GM12875 (cell line): Measurements from ENCODE around the gene MRC2.
A peak's percentile ranks its signal among the peaks of the same experiment; 100 is the strongest.

Source experiments
- H3K4me3 ChIP-seq: one replicate; pipeline ENCODE4 v1.5.1; 2011; ENCODE audit warnings: low read depth, low read length, control low read depth
- TF ChIP-seq, protein P1 (sequence below): IDR thresholded peaks from 2 replicates; pipeline ENCODE4 v1.5.1; 2011; ENCODE audit warnings: low read depth, mild to moderate bottlenecking, control low read depth, inconsistent platforms, low read length, moderate library complexity, borderline replicate concordance; ENCODE audit not compliant: insufficient read depth

MRC2 gene

DNA sequence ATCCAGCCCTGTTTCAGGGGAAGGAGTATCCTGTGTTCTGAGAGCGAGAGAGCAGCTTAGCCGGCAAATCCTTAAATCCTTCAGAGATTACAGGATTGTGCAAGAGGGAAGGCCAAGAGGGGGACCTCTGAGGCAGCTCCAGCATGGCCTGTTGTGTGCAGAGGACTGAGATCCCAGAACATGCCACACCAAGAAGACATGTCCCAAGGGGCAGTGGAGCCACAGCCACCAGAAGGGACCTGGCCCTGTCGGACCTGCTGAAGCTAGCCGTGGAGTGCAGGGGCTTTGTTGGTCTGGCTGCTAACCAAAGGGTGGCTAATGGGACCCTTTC lies 1.6 kb upstream of the MRC2 start:
- TF ChIP-seq, protein P1, sequence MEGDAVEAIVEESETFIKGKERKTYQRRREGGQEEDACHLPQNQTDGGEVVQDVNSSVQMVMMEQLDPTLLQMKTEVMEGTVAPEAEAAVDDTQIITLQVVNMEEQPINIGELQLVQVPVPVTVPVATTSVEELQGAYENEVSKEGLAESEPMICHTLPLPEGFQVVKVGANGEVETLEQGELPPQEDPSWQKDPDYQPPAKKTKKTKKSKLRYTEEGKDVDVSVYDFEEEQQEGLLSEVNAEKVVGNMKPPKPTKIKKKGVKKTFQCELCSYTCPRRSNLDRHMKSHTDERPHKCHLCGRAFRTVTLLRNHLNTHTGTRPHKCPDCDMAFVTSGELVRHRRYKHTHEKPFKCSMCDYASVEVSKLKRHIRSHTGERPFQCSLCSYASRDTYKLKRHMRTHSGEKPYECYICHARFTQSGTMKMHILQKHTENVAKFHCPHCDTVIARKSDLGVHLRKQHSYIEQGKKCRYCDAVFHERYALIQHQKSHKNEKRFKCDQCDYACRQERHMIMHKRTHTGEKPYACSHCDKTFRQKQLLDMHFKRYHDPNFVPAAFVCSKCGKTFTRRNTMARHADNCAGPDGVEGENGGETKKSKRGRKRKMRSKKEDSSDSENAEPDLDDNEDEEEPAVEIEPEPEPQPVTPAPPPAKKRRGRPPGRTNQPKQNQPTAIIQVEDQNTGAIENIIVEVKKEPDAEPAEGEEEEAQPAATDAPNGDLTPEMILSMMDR, result no peak
- no peak overlapping the region for H3K4me3 ChIP-seq

DNA sequence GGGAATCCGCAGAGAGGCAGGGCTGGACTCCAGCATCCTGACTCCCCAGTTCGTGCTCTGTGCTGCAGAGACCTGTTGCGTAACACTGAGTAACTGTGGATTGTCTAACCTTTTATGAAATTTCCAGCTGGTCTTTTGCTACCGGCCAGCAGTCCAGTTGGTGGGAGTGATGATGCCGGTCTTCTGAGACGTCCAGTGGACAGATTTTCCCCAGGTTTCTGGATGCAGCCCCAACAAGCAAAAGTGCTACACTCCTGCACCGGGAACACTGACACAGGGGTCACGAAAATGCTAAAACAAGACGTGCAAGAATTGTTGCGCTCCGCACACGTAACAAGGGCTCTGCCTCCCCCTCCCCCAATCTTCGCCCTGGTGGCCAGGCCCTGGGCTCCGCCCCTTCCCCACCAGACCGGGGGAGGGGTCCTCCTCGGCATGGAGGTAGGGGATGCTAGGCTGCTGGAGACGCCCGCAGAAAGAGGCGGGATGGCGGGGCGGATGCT lies 701 bp upstream of the MRC2 start:
- H3K4me3 ChIP-seq, result peak overlapping the region; percentile 58
- TF ChIP-seq, protein P1, result no peak

DNA sequence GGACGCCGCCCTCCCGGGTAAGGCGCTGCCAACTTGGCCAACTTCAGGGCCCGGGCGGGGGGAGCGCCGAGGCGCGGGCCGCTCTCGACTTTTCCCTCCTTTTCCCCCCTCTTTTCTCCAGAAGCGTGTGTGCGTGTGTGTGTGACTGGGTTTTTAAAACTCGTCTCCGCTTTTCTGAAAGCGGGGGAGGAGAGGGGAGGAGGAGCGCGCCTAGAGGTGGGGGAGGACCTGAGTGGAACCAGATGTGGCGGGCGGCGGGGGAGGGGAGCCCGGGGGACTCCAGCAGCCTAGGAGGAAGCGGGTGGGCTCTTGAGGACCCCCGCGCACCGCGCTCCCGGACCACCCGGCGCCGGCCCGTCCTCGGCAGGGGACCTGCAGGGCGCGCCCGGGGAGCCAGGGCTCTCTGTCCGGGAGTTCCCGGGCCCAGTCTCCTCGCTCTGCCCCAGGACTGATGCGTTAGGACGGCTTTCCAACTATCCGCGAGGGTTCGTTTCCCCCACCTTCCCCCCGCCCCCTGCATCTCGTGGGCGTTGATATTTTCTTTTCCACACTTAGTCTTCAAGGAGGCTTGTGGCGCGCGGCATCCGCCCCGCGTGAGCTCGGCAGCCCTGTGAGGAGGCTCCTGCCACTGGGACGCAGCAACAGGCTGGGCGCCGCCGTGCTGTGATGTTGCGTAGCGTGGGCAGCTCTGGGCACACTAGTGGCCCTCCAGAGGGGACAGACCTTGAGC lies 599 bp downstream of the MRC2 start:
- peak overlapping the region; percentile 58 for H3K4me3 ChIP-seq
- TF ChIP-seq, protein P1, result no peak

DNA sequence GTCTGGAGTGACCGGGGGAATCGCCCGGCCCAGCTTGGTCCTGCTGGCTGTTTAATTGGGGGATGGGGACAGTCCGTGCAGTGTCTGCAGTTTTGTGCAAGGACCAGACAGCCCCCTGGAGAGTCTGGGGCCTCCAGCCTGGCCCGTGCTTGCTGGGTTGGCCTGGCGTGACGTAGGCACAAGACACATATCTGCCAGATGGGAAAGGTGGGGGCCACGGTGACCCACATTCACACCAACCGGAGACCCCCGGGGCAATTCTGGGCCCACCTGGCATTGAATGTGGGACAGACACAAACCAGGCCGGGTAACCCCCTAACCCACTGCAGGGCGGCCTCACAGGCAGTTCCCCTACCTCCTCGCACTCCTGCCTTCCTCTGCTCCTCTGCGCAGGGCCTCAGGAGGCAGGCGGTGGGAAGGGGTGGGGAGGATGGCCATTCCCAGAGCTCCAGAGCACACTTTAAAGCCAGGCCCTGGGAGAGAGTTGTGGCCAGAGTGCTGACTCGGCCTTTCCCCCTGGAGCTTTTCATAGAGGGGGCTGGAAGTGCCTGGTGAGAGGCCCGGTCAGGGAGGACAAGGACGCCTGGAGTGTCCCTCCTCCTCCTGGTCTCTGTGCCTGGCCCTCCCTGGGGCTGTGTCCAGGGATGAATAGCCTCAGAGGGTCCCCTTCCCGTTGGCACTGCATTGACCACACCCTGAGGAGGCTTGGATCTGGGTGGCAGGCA lies 1.5 kb downstream of the MRC2 start:
- peak overlapping the region; percentile 58 for H3K4me3 ChIP-seq
- TF ChIP-seq, protein P1, result no peak

DNA sequence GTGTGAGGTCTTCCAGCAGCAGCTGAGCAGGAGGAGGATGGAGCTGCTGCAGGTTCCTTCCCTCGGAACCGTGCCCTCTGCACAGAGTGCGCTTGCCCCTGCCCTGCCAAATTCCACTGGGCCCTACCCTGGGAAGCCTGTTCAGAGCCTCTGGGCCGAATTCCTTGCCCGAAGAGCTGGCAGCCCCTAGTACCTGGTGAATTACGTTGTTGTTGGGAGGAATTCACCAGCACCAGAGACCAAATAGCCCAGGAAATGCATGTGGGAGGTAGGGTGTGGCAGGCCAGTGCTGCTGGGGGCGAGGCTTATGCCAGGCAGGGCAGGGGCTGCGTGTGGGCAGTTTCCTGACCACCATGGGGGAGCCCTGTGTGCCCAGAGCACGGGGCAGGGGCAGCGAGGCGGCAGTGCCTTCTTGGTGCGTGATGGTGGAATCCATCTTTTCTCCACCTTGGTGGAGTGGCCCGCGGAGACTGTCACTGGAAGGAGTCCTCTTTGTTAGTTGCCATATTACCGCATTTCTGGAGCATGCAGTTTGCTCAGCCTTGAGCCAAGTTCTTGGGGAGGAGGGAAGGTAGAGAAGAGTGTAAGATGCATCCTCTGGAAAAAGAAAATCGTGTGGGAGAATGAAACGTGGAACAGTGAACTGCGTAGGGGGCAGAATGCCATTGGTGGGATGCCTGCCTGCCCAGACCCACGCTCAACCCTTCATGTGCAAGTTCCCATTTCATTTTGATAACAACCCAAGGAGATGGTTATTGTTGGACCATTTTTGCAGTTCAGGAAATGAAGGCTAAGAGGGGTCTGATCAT lies 2.3 kb downstream of the MRC2 start:
- no peak overlapping the region for H3K4me3 ChIP-seq
- TF ChIP-seq, protein P1, result no peak

DNA sequence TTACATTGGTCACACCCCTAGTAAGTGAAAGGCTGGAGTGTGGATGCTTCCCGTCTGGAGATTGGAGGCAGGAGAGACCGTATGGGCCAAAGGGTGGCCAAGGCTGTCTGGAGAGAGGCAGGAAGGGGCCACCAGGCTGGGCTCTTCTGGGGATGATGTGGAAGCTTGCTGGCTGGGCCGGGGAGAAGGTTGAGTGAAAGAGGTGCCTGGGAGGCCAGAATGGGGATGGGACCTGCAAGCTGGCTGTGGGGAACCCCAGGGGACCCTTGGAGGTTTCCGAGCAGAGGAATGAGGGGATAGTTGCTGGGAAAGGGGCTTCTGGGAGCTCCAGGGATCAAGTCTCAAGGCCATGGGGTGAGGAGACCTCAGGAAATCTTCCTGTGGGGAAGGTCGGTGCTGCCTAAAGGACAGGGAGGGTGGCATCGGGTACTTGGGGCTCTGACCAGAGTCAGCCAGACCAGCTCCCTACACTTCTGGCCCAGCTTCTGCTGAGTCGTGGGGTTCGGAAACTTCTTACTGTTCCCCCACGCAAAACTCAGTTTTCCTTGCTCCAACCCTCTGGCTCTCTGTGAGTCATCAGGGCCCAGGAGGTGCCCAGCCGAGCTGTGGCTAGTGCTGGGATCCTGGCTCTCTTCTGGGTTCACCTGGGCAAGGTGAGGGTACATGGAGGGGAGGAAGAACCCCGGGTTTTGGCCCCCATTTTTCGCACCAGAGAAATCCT lies 3.1 kb downstream of the MRC2 start:
- no peak overlapping the region for H3K4me3 ChIP-seq
- TF ChIP-seq, protein P1, result no peak
